ENCODE results near the gene HEY2. TPM values are rescaled to one million over a fixed set of nuclear protein-coding genes. Genes with fewer than 3 reads are reported as not detected.

HEY2 gene
- not detected in 2 replicates for total RNA-seq

GRCh38 chr6:125749173-125749864 is at the start of gene HEY2:
HEY2 (plus strand) TSS chr6:125749632; CDS start chr6:125749777, 145 bp downstream.

GRCh38 chr6:125790358-125791150 is 41.1 kb downstream of the HEY2 start, which contains the start of gene NCOA7:
NCOA7 (plus strand) TSS chr6:125790960; CDS start chr6:125815355, 24,395 bp downstream.

Other genes with a start within 250 kb of the HEY2 start
- 46.1 and 84.0 TPM in 2 replicates for gene NCOA7, start 41.3 kb downstream of the HEY2 start, total RNA-seq
- gene HINT3, start 207.1 kb downstream of the HEY2 start, total RNA-seq = 21.4 and 41.6 TPM in 2 replicates
- 39.5 and 51.4 TPM in 2 replicates for gene TRMT11, start 236.9 kb downstream of the HEY2 start, total RNA-seq